CD14-positive monocyte (primary cell): ENCODE measurements around the gene DOCK8. TPM values are rescaled to one million over a fixed set of nuclear protein-coding genes. Genes with fewer than 3 reads are reported as not detected.

ENCODE experiments used
- DNase-seq, 3 donors: peaks; one replicate each; pipeline ENCODE4 v3.0.0-alpha.2; 2011 to 2022
- H2AFZ ChIP-seq: 2 replicates; pipeline ENCODE4 v1.6.0; 2012; ENCODE audit warnings: mild to moderate bottlenecking, low read depth, low read length, inconsistent platforms; ENCODE audit not compliant: insufficient read depth, poor library complexity, severe bottlenecking
- H3K27ac ChIP-seq, 2 donors: 1 replicate in 1 of 2; 2 replicates in 1 of 2; pipeline ENCODE4 v1.5.1; 2012 to 2013; ENCODE audit warnings: low read length in 2 of 2, control low read depth in 1 of 2, inconsistent platforms in 1 of 2, low read depth in 1 of 2, mild to moderate bottlenecking in 1 of 2
- H3K27me3 ChIP-seq, 2 donors: one replicate each; pipeline versions ENCODE4 v1.6.0 to v1.6.1; 2011 to 2013; ENCODE audit warnings: low read length in 2 of 2; ENCODE audit not compliant: control insufficient read depth in 2 of 2, insufficient read depth in 2 of 2
- H3K36me3 ChIP-seq, 2 donors: replicated peaks in 1 of 2; 1 replicate in 1 of 2; 2 replicates in 1 of 2; pipeline versions ENCODE4 v1.5.1 to v1.6.1; 2012 to 2013; ENCODE audit warnings: low read length in 2 of 2, control low read depth in 1 of 2, inconsistent platforms in 1 of 2, mild to moderate bottlenecking in 1 of 2; ENCODE audit not compliant: insufficient read depth in 2 of 2, control insufficient read depth in 1 of 2
- H3K4me1 ChIP-seq, 2 donors: 1 replicate in 1 of 2; 2 replicates in 1 of 2; pipeline versions ENCODE4 v1.5.1 to v1.6.1; 2012 to 2013; ENCODE audit warnings: low read length in 2 of 2, control low read depth in 1 of 2, inconsistent platforms in 1 of 2, mild to moderate bottlenecking in 1 of 2, moderate library complexity in 1 of 2; ENCODE audit not compliant: insufficient read depth in 2 of 2, control insufficient read depth in 1 of 2
- H3K4me2 ChIP-seq: replicated peaks from 2 replicates; pipeline ENCODE3; 2012; ENCODE audit warnings: low read length, moderate library complexity, mild to moderate bottlenecking; ENCODE audit not compliant: poor library complexity, severe bottlenecking; ENCODE audit errors: extremely low read depth
- H3K4me3 ChIP-seq, 3 experiments: fragments of 200-600 bp in 1 of 3; sonication (generic) in 1 of 3; replicated peaks in 1 of 3; 1 replicate in 2 of 3; 2 replicates in 1 of 3; pipeline ENCODE4 v1.5.1; 2011 to 2013; ENCODE audit warnings: low read length in 3 of 3, mild to moderate bottlenecking in 3 of 3, control low read depth in 2 of 3, low read depth in 2 of 3, inconsistent platforms in 1 of 3, moderate library complexity in 1 of 3
- H3K79me2 ChIP-seq: 2 replicates; pipeline ENCODE4 v1.6.0; 2012; ENCODE audit warnings: mild to moderate bottlenecking, control low read depth, inconsistent platforms, low read length, moderate library complexity; ENCODE audit not compliant: insufficient read depth
- H3K9ac ChIP-seq: 2 replicates; pipeline ENCODE4 v1.6.0; 2017; ENCODE audit warnings: low read length, mild to moderate bottlenecking; ENCODE audit not compliant: insufficient read depth, poor library complexity, severe bottlenecking
- H3K9me3 ChIP-seq, 2 donors: replicated peaks in 1 of 2; 1 replicate in 1 of 2; 2 replicates in 1 of 2; pipeline versions ENCODE4 v1.5.1 to v1.6.1; 2012 to 2013; ENCODE audit warnings: low read length in 2 of 2, control low read depth in 1 of 2; ENCODE audit not compliant: control insufficient read depth in 1 of 2, insufficient read depth in 1 of 2
- H4K20me1 ChIP-seq: 2 replicates; pipeline ENCODE4 v1.6.0; 2012; ENCODE audit warnings: mild to moderate bottlenecking, low read length, control low read depth, moderate library complexity; ENCODE audit not compliant: insufficient read depth
- H3K27ac Mint-ChIP-seq, 7 donors: one replicate each; pipeline ENCODE4 v1.8.0; 2020; ENCODE audit warnings: mild to moderate bottlenecking in 7 of 7, mixed read lengths in 7 of 7, moderate library complexity in 6 of 7, inconsistent platforms in 2 of 7
- H3K27me3 Mint-ChIP-seq, 3 donors: one replicate each; pipeline ENCODE4 v1.8.0; 2021 to 2022; ENCODE audit warnings: low read depth in 3 of 3, mild to moderate bottlenecking in 3 of 3, mixed read lengths in 3 of 3, moderate library complexity in 3 of 3, inconsistent platforms in 1 of 3
- H3K36me3 Mint-ChIP-seq, 2 donors: one replicate each; pipeline ENCODE4 v1.8.0; 2020; ENCODE audit warnings: mixed read lengths in 2 of 2, inconsistent platforms in 1 of 2, mild to moderate bottlenecking in 1 of 2
- H3K4me1 Mint-ChIP-seq: one replicate; pipeline ENCODE4 v1.8.0; 2020; ENCODE audit warnings: mild to moderate bottlenecking, mixed read lengths
- H3K4me3 Mint-ChIP-seq, 2 donors: one replicate each; pipeline ENCODE4 v1.8.0; 2020; ENCODE audit warnings: mild to moderate bottlenecking in 2 of 2, mixed read lengths in 2 of 2, moderate library complexity in 1 of 2
- H3K9me3 Mint-ChIP-seq, 7 donors: one replicate each; pipeline ENCODE4 v1.8.0; 2020 to 2022; ENCODE audit warnings: mixed read lengths in 7 of 7, mild to moderate bottlenecking in 6 of 7, moderate library complexity in 6 of 7, inconsistent platforms in 2 of 7
- WGBS: methylation state at CpG from one replicate; pipeline ENCODE4 v1.1.5; 2013; ENCODE audit warnings: missing lambda C conversion rate; ENCODE audit not compliant: insufficient coverage; 5-methylcytosine and 5-hydroxymethylcytosine counted together
- intact Hi-C, 2 donors: fragments of 100-400 bp; cut with micrococcal nuclease; formaldehyde crosslinking; loops; one replicate each; pipeline versions ENCODE4 v1.15.0 to v1.15.1; 2023
- polyA plus RNA-seq, 3 donors: library from polyadenylated mRNA; depleted of rRNA in 1 of 3; unstranded in 2 of 3; stranded (reverse) in 1 of 3; fragments of 300-500 nt in 2 of 3; fragments of >200 nt in 1 of 3; fragmentation: Illumina TruSeq in 2 of 3; gene quantifications; 1 replicate in 2 of 3; 2 replicates in 1 of 3; pipeline ENCODE4 v1.2.3, GENCODE V29; 2012 to 2021
- TF ChIP-seq, protein P1 (sequence below): fragments of 200-600 bp; IDR thresholded peaks from one replicate; pipeline ENCODE4 v1.8.0; 2022; ENCODE audit warnings: antibody characterized with exemption, mild to moderate bottlenecking

The DOCK8 gene
- polyA plus RNA-seq, 3 donors, result 46.8 to 100 (median 95.4) TPM

DNA sequence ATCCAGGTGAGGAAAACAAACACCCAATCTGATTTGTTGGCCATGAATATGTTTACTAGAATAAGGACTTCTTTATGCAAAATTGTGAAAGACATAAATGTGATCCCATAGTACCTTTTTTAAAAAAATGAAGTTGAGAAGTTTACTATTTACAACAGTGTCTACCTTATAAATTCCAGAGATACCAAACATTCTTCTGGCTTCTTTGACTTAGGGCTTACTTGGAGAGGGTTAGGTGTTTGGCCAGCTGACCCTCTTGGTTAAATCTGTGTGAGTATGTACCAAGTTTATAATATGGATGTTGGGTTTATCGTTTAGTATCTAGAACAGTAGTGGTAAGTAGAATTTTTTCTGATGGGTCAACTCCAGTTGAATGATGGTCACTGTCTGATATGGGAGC, 212.3 kb downstream of the DOCK8 start:
- H3K79me2 ChIP-seq, result no peaks in the 10 kb centered on the region
- TF ChIP-seq, protein P1, sequence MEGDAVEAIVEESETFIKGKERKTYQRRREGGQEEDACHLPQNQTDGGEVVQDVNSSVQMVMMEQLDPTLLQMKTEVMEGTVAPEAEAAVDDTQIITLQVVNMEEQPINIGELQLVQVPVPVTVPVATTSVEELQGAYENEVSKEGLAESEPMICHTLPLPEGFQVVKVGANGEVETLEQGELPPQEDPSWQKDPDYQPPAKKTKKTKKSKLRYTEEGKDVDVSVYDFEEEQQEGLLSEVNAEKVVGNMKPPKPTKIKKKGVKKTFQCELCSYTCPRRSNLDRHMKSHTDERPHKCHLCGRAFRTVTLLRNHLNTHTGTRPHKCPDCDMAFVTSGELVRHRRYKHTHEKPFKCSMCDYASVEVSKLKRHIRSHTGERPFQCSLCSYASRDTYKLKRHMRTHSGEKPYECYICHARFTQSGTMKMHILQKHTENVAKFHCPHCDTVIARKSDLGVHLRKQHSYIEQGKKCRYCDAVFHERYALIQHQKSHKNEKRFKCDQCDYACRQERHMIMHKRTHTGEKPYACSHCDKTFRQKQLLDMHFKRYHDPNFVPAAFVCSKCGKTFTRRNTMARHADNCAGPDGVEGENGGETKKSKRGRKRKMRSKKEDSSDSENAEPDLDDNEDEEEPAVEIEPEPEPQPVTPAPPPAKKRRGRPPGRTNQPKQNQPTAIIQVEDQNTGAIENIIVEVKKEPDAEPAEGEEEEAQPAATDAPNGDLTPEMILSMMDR, result no peak
- no peak for DNase-seq
- Mint-ChIP-seq H3K4me3 (no peak overlapping the region), H3K27me3 (no peaks in the 10 kb centered on the region), H3K36me3 (peaks cover 85 to 94% of the 10 kb centered on the region in 2 donors), H3K9me3 (no peaks in the 10 kb centered on the region), H3K4me1 (no peaks in the 10 kb centered on the region), H3K27ac (no peak overlapping the region)
- H4K20me1 ChIP-seq, result peaks cover 75% of the 10 kb centered on the region
- H2AFZ ChIP-seq, result no peak overlapping the region
- no peak overlapping the region for H3K27ac ChIP-seq
- intact Hi-C loops, result loop anchor here in 1 of 2 donors (10.0 kb wide), 1 partner anchor 62 kb away; no protein-coding TSS in a partner anchor
- no peaks in the 10 kb centered on the region for H3K4me1 ChIP-seq
- H3K9ac ChIP-seq, result no peak overlapping the region
- H3K36me3 ChIP-seq, result peaks cover 93 to 100% of the 10 kb centered on the region in 2 donors
- no peak overlapping the region for H3K4me3 ChIP-seq
- no peaks in the 10 kb centered on the region for H3K9me3 ChIP-seq
- no peak overlapping the region for H3K4me2 ChIP-seq
- WGBS, result 100% methylated on average over 1 of the region's 1 CpG
- H3K27me3 ChIP-seq, result no peaks in the 10 kb centered on the region

DNA sequence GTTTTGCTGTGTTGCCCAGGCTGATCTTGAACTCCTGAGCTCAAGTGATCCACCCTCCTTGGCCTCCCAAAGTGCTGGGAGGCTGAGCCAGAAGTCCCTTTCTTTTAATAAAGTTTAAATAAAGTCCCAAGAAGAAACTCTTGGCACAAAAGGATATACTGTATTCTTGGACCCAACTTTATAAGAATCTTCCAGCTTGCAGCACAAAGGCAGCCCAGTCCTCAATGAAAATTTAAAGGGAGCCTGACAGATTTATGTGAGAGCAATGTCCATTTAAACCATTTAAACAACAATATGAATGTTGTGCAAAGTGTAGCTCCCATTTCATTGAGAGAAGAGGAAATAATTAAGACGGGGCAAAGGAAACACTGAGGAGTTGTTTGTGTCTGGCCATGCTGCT, 217.0 kb downstream of the DOCK8 start:
- H3K36me3 ChIP-seq, result peaks cover 100% of the 10 kb centered on the region in 2 donors
- no peaks in the 10 kb centered on the region for H3K27me3 ChIP-seq
- Mint-ChIP-seq H3K27me3 (no peaks in the 10 kb centered on the region), H3K4me1 (no peaks in the 10 kb centered on the region), H3K4me3 (no peak overlapping the region), H3K27ac (no peak overlapping the region), H3K9me3 (no peaks in the 10 kb centered on the region), H3K36me3 (peaks cover 89 to 98% of the 10 kb centered on the region in 2 donors)
- WGBS, result no CpG with 5 or more reads among the region's 1 CpG
- no peaks in the 10 kb centered on the region for H3K4me1 ChIP-seq
- H3K4me3 ChIP-seq, result no peak overlapping the region
- intact Hi-C loops, result loop anchor here (10.0 kb wide), 2 partner anchors 47 to 97 kb away; no protein-coding TSS in a partner anchor
- no peak overlapping the region for H3K27ac ChIP-seq
- H3K9ac ChIP-seq, result no peak overlapping the region
- no peak for DNase-seq
- H3K79me2 ChIP-seq, result no peaks in the 10 kb centered on the region
- H2AFZ ChIP-seq, result no peak overlapping the region
- no peak overlapping the region for H3K4me2 ChIP-seq
- no peaks in the 10 kb centered on the region for H3K9me3 ChIP-seq
- TF ChIP-seq, protein P1, result no peak
- peaks cover 75% of the 10 kb centered on the region for H4K20me1 ChIP-seq
